ENCODE results near the gene CTBS. TPM values are rescaled to one million over a fixed set of nuclear protein-coding genes. Genes with fewer than 3 reads are reported as not detected.
A peak's percentile ranks its signal among the peaks of the same experiment; 100 is the strongest.

The CTBS gene
- total RNA-seq, 1 experiment from 2014 or later, result 3.7 TPM

- no peak for TF ChIP-seq EZH2 (IDR thresholded peaks at IDR 0.05; ENCODE audit: low read length, unreplicated experiment)
- TF ChIP-seq EZH2phosphoT487 (IDR thresholded peaks at IDR 0.05; ENCODE audit: borderline replicate concordance, low read length), result no peak
- no peak for TF ChIP-seq CTCF (conservative IDR thresholded peaks at IDR 0.05; ENCODE audit: low read depth, low read length)
- Histone ChIP-seq H3K4me1 (ENCODE audit: insufficient read depth, low read length) (peaks cover 19% of the 10 kb centered on the region), H3K9me3 (ENCODE audit: low read length) (no peaks in the 10 kb centered on the region), H3F3A (ENCODE audit: low read length, unreplicated experiment) (peaks cover 6% of the 10 kb centered on the region), H3K79me2 (ENCODE audit: low read length) (no peaks in the 10 kb centered on the region), H3K9ac (ENCODE audit: low read length) (no peak overlapping the region), H2AFZ (ENCODE audit: low read length) (no peak overlapping the region), H3K27me3 (ENCODE audit: low read length) (no peaks in the 10 kb centered on the region), H4K20me1 (ENCODE audit: low read length) (no peaks in the 10 kb centered on the region), H3K4me2 (ENCODE audit: low read length) (no peak overlapping the region), H3K36me3 (ENCODE audit: low read depth, low read length) (no peaks in the 10 kb centered on the region), H3K27ac (ENCODE audit: low read length) (no peak overlapping the region), H3K4me3 (ENCODE audit: low read length) (no peak overlapping the region), H3K9me2 (replicated peaks; ENCODE audit: low read length) (no peaks in the 10 kb centered on the region)
- BruUV-seq (replicated peaks), result no TSS peak
- ChIA-PET CTCF (no interaction called here), POLR2A (ENCODE audit: unreplicated experiment) (interaction anchor here (0.5 kb wide), 1 partner anchor 33 kb away, joined by 4 read pairs; the partner anchor contains the start of gene CTBS)
- intact Hi-C loops (cut with micrococcal nuclease), result no loop called here
- DNase-seq (no peak), ATAC-seq (no peak)
Measured at GRCh38 chr1:84606977-84607376, 32.7 kb upstream of the CTBS start.

GRCh38 chr1:84605157-84605556, 30.9 kb upstream of the CTBS start:
- H3K36me3 ChIP-seq (ENCODE audit: low read depth, low read length), result no peaks in the 10 kb centered on the region
- H3K9ac ChIP-seq (ENCODE audit: low read length), result no peak overlapping the region
- H3K27me3 ChIP-seq (ENCODE audit: low read length), result no peaks in the 10 kb centered on the region
- intact Hi-C loops (cut with micrococcal nuclease), result loop anchor here (2.0 kb wide), 1 partner anchor 64 kb away; no protein-coding TSS in a partner anchor
- no peaks in the 10 kb centered on the region for H3K9me3 ChIP-seq (ENCODE audit: low read length)
- H3K4me1 ChIP-seq (ENCODE audit: insufficient read depth, low read length), result peaks cover 19% of the 10 kb centered on the region
- no peak overlapping the region for H3K4me2 ChIP-seq (ENCODE audit: low read length)
- peak overlapping the region; percentile 92; the same call in 1 of the 2 replicates for H3K27ac ChIP-seq (ENCODE audit: low read length)
- no peak for ATAC-seq
- no peak for TF ChIP-seq EZH2phosphoT487 (IDR thresholded peaks at IDR 0.05; ENCODE audit: borderline replicate concordance, low read length)
- TF ChIP-seq EZH2 (IDR thresholded peaks at IDR 0.05; ENCODE audit: low read length, unreplicated experiment), result no peak
- TF ChIP-seq CTCF (conservative IDR thresholded peaks at IDR 0.05; ENCODE audit: low read depth, low read length), result no peak
- no peaks in the 10 kb centered on the region for H3K9me2 ChIP-seq (replicated peaks; ENCODE audit: low read length)
- no peaks in the 10 kb centered on the region for H3K79me2 ChIP-seq (ENCODE audit: low read length)
- H3K4me3 ChIP-seq (ENCODE audit: low read length), result no peak overlapping the region
- BruUV-seq (replicated peaks), result no TSS peak
- POLR2A ChIA-PET (ENCODE audit: unreplicated experiment), result no interaction called here
- H4K20me1 ChIP-seq (ENCODE audit: low read length), result no peaks in the 10 kb centered on the region
- DNase-seq, result no peak
- H3F3A ChIP-seq (ENCODE audit: low read length, unreplicated experiment), result peaks cover 6% of the 10 kb centered on the region
- H2AFZ ChIP-seq (ENCODE audit: low read length), result no peak overlapping the region
- CTCF ChIA-PET, result interaction anchor here (1.5 to 2.0 kb wide), 2 partner anchors 99 to 163 kb away, joined by 3 to 11 read pairs; partner anchors contain the start of genes GNG5 and SPATA1

Data from PC-3 (cell line).